ENCODE results near the gene TUBB. TPM values are rescaled to one million over a fixed set of nuclear protein-coding genes. Genes with fewer than 3 reads are reported as not detected.
A peak's percentile ranks its signal among the peaks of the same experiment; 100 is the strongest.
"Not testable (repeated sequence)": the region's sequence is repeated elsewhere in the genome, so short reads cannot be mapped to it uniquely, and the experiment has no call there.

The TUBB gene
- total RNA-seq, 1 donor from 2014 or later: 312 TPM

- peak; percentile 98 for DNase-seq (ENCODE audit: low read depth)
Observed at GRCh38 chr6:30759575-30760239, 39.6 kb downstream of the TUBB start.

GRCh38 chr6:30760549-30760948 lies 40.4 kb downstream of the TUBB start:
- DNase-seq (ENCODE audit: low read depth): no peak

DNA sequence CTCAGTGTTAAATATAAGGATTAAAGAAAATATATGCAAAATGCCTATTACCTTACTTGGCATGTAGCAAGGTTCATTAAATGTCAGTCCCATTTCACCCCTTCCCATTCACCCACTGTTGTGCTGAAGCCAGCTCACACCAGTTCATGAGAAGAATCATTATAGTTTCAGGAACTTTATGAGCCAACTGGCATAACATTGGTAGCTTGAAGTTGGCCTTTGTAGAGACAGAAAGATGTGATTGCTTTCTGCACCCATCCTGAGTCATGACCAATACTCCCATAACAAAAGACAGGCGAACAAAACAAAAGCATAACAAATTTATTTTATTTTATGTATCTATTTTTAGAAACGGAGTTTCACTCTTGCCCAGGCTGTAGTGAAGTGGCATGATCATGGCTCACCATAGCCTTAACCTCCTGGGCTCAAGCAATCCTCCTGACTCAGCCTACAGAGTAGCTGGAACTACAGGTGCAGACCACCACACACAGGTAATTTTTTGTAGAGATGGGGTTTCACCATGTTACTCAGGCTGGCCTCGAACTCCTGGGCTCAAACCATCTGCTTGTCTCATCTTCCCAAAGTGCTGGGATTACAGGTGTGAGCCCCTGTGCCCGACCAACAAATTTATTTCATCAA lies 41.8 kb downstream of the TUBB start:
- peak; percentile 86 for DNase-seq (ENCODE audit: low read depth)

DNA sequence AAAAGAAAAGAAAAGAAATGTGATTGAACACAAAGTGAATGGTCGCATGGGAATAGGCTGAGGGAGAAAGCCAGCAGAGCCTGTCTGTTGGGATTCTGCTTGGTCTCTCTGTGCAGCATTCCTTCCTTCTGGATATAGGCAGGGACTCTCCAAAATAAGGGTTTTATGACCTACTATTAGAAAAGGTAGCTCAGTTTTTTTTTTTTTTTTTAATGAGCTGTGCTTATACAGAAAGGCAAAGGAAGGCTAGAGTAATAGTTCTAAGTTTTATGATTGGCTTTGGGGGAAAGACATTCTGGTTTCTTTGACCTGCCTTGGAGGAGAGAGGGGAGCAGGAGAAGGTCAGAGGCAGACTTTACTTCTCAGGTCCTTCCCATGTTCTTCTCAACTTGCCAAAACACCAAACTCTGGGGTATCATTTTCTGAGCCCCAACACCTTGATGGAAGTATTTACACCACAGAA lies 43.0 kb downstream of the TUBB start:
- DNase-seq (ENCODE audit: low read depth): no peak

GRCh38 chr6:30763618-30764489 lies 43.7 kb downstream of the TUBB start:
- DNase-seq (ENCODE audit: low read depth): peak; percentile 91

DNA sequence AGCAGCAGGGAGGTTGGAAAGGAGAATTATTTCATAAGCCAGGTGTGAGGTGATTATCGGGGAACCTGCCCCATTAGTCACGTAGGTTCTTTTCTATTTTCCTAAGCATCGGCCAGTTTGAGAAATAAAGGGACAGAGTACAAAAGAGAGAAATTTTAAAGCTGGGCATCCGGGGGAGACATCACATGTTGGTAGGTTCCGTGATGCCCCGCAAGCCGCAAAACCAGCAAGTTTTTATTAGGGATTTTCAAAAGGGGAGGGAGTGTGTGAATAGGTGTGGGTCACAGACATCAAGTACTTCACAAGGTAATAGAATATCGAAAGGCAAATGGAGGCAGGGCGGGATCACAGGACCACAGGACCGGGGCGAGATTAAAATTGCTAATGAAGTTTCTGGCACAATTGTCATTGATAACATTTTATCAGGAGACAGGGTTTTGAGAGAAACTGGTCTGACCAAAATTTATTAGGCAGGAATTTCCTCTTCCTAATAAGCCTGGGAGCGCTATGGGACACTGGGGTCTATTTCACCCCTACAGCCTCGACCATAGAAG lies 44.4 kb downstream of the TUBB start:
- DNase-seq (ENCODE audit: low read depth): not testable (repeated sequence)

DNA sequence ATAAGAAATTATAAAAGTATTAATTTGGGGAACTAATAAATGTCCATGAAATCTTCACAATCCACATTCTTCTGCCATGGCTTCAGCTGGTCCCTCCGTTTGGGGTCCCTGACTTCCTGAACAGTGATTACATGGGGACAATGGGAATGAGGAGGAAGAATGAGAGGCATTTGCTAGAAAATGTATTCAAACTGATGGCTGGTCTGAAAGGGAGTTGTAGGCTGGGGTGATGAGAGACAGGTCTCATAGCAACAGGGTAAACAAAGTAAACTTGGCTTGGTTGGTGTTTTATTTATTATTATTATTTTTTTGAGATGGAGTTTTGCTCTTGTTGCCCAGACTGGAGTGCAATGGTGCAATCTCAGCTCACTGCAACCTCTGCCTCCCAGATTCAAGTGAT lies 45.3 kb downstream of the TUBB start:
- not testable (repeated sequence) for DNase-seq (ENCODE audit: low read depth)

DNA sequence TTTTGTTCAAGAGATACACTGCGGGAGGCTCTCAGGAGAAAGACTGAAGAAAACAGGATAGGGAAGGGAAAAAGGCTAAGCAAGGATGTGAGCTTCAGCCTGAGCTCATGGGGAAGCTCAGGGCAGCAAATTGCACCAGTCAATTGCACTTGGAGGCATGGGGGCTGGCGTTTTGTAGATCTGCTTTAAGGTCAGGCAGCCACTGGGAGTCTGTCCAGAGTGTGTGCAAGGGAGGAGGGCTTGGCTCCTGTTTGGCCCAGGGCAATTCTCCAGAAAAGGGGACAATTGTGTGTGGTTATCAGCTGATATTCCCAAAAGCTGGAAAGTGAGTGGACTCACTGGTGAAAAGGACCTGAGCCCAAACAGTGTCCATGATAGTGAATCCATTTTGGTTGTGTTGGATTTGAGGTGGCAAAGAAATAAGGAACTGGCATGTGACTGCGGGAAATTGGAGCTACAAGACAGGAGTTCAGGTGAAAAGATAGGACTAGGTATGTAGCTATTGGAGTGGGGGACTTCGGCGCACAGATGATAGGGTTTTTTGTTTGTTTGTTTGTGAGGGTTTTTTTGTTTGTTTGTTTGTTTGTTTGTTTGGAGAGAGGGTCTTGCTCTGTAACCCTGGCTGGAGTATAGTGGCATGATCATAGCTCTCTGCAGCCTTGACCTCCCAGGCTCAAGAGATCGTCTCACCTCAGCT lies 46.5 kb downstream of the TUBB start:
- DNase-seq (ENCODE audit: low read depth): no peak

- no peak for DNase-seq (ENCODE audit: low read depth)
Observed at GRCh38 chr6:30767158-30767943, 47.2 kb downstream of the TUBB start.

DNA sequence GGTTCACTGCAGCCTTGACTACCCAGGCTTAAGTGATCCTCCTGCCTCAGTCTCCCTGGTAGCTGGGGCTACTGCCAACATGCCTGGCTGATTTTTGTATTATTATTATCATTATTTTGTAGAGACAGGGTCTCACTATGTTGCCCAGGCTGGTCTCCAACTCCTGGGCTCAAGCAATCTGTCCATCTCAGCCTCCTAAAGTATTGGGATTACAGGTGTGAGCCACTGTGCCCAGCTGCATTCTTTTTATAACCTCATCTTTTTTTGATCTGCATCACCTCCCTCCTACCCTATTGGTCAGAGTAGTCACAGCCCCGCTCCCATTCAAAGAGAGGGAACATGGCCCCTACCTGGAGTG lies 47.8 kb downstream of the TUBB start:
- no peak for DNase-seq (ENCODE audit: low read depth)

GRCh38 chr6:30768634-30769087 lies 48.5 kb downstream of the TUBB start:
- no peak for DNase-seq (ENCODE audit: low read depth)

DNA sequence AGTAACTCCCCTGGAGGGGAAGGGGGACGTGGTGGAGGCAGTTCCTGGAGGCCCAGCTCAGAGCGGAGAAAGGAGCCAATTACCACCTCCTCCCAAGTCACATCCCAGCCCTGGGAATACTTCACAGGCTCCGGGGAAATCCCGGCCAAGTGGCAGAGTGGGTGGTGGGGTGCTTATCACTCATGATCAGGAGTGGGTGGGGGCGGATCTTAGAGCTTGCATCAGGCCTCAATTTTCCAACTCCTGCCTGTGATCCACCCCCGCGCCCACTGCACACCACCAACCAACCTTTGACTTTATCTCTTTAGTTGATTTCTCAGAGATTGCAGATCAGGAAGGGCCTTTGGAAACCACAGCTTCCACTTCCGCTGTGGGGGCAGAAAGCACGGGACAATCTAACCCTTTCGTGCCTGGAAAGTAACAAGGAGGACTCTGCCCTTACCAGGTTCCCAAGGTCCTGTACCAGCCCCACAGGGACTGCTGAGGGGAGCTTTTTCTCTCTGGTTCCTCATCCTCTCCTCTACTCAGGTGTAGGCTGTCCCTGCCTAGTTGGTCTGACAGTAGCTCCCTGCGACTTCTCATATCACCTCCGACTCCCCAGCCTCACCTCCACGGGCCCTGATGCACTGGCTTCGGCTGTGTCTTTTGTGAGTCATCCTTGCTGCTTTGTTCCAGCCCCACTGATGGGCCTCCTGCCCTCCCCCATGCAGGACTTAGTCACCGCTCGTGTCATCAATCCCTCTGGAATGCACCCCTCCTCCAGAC lies 49.1 kb downstream of the TUBB start:
- peak; percentile 95 for DNase-seq (ENCODE audit: low read depth)

- peak; percentile 70 for DNase-seq (ENCODE audit: low read depth)
Observed at GRCh38 chr6:30769853-30770524, 49.8 kb downstream of the TUBB start.

DNA sequence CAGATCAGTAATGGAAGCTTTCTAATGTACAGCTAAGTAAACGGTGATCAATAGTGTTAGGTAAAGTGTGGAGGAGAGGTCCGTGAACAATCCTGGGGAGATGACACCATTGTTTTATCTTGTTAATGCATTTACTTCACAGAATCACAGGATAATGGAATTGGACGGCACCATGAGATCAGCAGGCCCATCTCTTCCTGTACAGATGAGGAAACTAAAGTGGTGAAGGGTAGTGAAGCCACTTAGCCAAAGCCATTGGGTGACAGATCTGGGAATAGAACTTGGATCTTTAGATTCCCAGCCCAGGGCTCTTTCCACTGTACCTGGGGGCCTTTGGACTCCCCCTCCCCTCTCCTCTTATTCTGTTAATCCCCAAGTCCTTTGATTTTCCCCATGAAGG lies 50.4 kb downstream of the TUBB start:
- DNase-seq (ENCODE audit: low read depth): no peak

DNA sequence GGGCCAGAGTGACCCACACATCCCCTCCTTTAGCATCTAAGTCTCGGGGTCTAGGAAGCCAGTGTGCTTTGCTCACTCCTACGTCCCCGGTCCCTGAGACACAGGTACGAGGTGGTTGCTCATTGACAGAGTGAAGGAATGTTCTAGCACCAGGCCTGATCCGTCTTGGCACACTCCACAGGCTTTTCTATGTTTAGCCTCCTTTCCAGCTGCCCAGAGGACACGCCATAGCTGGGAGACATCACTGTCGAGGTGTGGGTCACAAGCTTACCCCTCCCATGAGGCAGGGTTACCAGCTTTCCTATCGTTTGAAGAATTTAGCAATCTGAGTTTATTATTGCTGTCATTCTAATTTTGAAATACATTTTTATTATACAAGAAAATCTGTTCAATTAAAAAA lies 54.5 kb downstream of the TUBB start:
- no peak for DNase-seq (ENCODE audit: low read depth)

Measured in renal cortical epithelial cell (primary cell).